HG03342 (cell line): ENCODE data around the gene CIPC.

Experiments
- ATAC-seq: cut with Tn5 transposase; IDR thresholded peaks from one replicate; pipeline ENCODE4 v1.9.1; 2021; ENCODE audit warnings: mild to moderate bottlenecking, moderate library complexity; ENCODE audit not compliant: unreplicated experiment

The CIPC gene

DNA sequence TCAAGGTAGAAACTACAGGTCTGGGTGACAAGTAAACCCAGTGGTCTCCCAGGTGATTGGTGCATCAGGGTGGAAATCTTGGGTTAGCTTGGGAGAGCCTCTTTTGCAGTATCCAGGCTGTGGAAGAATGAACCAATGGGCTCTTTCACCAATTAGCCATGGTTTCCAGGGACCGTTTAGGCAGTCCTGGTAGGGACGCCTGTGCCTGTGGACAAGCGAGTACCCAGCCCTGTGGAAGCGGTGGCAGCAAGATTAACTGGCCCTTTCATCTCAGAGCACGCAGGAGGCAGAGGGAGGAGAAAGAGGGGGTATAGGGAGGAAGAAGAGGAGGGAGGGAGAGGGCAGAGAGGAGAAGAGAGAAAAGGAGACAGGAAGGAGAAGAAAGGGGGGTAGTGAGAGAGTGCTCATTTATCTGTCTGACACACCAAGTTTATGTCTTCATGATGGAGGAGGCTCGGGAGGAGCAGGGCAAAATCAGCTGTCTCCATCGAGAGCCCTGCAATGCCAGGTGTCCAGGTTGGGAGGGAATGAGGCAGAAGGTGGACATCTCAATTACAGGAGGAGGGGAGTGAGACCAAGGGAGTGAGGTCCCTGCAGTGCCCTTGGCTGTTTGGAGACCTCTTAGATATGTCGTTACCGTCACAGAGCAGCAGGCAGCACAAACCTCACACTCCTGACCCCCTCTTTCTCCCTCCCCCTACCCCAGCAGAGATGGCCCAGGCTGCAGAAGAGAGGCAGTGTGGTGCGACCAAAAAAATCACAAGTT, 48.1 kb downstream of the CIPC start:
- ATAC-seq: no peak

DNA sequence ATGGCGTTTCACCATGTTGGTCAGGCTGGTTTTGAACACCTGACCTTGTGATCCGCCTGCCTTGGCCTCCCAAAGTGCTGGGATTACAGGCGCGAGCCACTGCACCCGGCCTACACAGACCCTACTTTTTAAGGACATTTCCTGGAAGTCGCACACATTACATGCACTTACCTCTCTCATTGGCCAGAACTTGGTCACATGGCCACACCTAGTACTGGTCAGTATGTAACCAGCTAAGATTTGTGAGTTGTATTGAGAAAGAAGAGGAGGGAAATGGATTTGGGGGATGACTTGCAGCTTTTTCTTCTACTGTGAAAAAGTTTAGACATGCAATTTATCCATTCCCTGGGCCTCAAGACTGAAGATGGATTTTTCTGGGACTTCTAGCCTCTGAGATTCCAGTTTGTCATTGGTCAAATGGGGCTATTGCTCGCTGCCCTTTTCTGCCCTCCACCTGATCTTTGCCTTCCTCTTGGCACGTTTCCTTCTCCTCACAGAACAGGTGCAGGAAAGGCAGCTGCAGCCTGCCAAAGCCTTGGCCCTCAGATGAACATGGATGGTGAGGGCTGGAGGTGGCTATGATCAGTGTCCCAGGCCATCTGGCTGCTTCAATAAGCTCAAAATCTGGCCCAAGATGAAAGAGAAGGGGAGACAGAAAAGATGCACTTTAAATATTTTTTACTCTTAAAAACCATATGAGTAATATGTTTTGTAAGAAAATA, 50.6 kb downstream of the CIPC start:
- no peak for ATAC-seq

DNA sequence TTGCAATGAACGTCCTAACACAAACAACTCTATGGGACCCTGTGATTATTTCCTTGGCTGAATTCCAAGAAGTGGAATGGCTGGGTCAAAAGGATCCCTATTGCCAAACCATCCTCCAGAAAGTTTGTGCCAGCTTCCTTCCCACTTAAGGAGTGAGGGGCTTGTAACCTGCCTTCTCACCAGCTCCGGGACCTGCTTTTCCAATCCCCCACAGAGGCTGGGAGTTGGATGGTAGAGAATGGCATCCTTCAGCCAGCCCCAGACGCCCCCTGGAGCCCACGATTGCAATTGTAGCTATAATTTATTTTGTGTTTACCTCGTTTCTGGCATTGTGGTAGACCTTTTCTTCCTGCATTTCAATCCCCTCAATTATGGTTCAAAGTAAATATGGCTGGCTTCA, 53.2 kb downstream of the CIPC start:
- no peak for ATAC-seq

DNA sequence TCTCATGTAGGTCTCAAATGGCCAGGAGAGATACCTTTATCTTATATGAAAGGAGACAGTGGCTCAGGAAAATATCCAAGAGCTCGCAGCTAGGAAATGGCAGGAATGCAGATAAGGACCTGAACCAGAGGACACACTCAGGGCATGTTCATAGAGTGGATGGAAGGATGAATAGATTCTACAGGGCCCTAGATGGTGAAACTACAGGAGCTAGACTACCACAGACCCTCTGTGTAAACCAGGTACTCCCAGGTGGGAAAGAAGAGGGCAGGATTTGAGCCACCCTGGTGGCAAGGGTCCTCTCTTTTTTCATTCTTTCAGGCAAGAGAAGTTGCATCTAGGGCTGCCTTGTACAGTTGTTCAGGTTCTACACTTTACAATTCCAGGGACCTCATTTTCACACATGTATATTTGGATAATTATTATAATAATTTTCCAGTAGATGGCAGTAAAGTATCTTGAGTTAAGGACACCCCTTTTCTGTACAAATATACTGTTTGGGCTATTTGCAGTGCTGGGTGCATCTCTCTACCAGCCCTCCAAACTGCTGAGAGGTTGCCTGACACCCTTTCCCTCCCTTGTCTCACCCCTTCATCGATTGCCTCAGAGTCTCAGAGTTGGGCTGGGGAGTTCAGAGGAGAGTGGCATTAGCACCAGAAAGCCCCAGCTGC, 54.0 kb downstream of the CIPC start:
- ATAC-seq: no peak

DNA sequence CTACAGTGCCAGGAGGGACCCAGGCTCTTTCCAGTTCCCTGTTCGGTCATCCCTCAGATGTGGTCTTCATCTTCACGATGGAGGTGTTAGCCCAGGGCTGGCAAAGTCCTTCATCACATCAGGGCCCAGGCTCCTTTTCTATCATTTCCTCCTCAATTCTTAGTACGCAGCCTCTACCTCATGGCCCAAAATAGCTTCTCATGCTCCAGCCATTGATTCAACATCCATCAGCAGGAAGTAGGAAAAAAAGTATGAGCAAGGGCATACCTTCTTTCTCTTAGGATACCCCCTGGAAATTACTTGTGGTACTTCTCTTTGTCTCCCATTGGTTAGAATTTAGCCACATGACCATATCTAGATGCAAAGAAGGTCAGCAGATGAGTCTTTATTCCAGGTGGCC, 55.7 kb downstream of the CIPC start:
- ATAC-seq: no peak

DNA sequence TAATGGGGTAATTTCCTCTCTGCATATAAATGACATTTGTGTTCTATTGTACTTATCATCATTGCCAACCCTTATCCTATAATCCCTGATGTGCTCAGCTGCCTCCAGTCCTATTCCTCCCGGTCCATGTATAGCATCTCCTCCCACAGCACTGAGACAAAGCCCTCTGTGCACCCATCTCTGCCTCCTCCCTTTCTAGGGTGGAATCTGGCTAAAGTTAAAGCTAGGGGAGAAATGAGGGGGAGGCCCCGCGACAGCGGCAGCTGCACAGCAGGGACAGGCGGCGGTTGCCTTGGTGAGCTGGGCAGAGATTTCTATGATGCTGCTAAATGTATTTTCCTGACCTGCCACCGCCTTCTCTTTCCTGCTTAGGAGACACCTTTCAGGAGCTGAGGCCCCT, 56.4 kb downstream of the CIPC start:
- no peak for ATAC-seq

DNA sequence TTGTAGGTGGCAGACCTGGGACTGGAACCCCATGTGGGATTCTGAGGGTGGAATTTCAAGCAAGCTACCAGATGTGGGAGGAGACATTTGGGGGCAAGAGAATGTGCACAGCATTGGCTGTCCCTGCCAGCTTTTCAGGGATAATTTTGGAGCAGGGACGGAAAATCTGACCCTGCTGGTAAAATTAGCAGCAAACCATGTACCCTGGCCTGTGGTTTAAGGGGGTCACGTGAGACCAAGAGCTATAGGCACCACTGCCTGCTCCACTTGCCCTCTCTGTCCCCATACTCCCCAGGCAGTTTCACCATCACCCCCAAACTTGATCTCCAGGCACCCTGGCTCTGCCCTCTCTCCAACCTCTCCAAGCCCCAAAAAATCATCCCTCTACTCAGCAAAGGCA, 57.0 kb downstream of the CIPC start:
- ATAC-seq: no peak

DNA sequence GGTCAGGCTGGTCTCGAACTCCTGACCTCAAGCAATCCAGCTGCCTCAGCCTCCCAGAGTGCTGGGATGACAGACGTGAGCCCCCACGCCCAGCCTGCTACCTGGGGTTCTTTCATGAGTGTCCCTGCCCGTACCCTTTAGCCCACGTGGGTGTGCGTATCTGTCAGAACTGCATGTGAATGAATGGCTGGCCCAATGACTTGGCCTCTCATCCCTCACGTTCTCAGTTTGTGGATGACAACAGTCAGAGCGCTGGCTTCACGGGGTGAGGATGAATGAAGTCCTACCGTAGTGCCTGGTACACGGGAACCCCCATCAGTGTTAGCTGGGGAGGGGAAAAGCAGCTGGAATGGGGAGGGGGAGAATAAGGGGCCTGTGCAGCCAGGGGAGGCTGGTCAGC, 59.7 kb downstream of the CIPC start:
- ATAC-seq: no peak

DNA sequence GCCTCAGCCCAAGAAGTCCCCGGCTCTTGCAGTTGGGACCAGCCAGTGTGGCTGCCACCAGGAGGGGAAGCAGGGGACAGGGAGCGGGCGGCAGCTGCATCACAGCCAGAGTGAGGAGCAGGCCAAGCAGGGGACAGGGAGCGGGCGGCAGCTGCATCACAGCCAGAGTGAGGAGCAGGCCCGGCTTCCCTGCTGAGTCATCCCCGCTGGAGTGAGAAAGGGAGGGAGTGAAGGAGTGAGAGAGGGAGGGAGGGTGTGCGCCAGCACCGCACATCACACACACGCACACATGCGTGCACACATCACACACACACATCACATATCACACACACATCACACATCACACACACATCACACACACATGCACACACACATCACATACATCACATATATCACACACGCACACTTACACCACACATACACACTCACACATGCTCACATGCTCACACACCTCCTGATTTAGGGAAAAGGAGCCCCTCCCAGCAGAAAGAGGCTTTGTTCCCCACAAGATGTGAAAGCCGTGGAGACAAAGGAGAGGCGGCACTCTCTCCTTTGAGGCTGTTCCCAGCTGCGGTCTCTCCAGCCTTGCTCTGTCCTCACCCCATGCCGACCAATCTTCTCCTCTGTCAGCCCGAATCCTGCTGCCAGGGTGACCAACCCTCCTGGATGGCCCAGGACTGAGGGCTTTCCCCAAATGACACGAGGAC, 60.3 kb downstream of the CIPC start:
- no peak for ATAC-seq

DNA sequence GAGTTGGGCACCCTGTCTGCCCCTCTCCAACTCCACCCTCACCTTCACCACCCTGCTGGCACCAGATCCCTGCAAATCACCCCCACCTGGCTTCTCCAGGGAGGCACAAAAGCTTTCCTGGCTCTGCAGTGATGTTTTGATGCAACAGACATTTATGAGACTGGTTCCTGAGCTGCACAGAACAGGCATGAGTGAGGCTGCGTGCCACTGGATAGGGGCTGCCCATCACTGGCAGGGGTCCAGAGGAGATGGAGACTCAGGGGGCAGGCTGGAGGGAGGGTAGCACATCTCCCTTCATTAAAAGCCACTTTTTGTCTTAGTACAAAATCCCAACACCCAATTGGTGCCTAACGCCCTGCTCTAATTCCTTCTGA, 60.8 kb downstream of the CIPC start:
- no peak for ATAC-seq

DNA sequence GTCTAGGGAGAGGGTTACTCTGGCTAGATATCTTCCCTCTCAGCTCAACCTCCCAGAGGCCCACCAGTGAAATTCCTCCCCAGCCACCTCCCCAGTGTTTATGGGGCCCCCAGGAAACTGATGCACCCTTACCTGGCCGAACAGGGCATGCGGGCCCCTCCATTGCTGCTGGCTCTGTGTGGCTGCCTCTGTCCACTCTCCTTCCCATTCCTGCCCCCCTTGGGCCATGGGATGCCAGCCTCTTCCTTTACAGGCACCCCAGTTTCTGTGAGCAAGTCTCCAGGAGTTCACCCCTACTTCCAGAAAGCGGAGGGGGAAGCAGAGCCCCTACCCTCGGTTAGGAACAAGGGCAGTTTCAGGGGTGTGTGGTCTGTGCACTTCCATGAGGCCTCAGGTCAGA, 63.0 kb downstream of the CIPC start:
- ATAC-seq: no peak
